Immature natural killer cell (primary cell): ENCODE results near the gene ADAMTS19. TPM values are rescaled to one million over a fixed set of nuclear protein-coding genes. Genes with fewer than 3 reads are reported as not detected.
A peak's percentile ranks its signal among the peaks of the same experiment; 100 is the strongest.

Experiments
- DNase-seq, 3 donors: peaks; one replicate each; pipeline ENCODE4 v3.0.0; 2022; ENCODE audit warnings: mixed read lengths in 1 of 3
- H3K27ac Mint-ChIP-seq, 6 donors: one replicate each; pipeline ENCODE4 v1.8.0; 2020; ENCODE audit warnings: mixed read lengths in 6 of 6, mild to moderate bottlenecking in 5 of 6, inconsistent platforms in 4 of 6, moderate library complexity in 3 of 6
- H3K27me3 Mint-ChIP-seq, 3 donors: one replicate each; pipeline ENCODE4 v1.8.0; 2020 to 2021; ENCODE audit warnings: low read depth in 3 of 3, mild to moderate bottlenecking in 3 of 3, mixed read lengths in 3 of 3, moderate library complexity in 3 of 3, inconsistent platforms in 1 of 3
- H3K36me3 Mint-ChIP-seq, 3 donors: one replicate each; pipeline ENCODE4 v1.8.0; 2020; ENCODE audit warnings: mixed read lengths in 3 of 3, inconsistent platforms in 2 of 3, mild to moderate bottlenecking in 2 of 3
- H3K4me1 Mint-ChIP-seq, 2 donors: one replicate each; pipeline ENCODE4 v1.8.0; 2020; ENCODE audit warnings: inconsistent platforms in 2 of 2, mild to moderate bottlenecking in 2 of 2, mixed read lengths in 2 of 2, moderate library complexity in 1 of 2
- H3K4me3 Mint-ChIP-seq, 5 donors: one replicate each; pipeline ENCODE4 v1.8.0; 2020; ENCODE audit warnings: mild to moderate bottlenecking in 5 of 5, mixed read lengths in 5 of 5, inconsistent platforms in 3 of 5, moderate library complexity in 3 of 5
- H3K9me3 Mint-ChIP-seq, 6 donors: one replicate each; pipeline ENCODE4 v1.8.0; 2020; ENCODE audit warnings: mild to moderate bottlenecking in 6 of 6, mixed read lengths in 6 of 6, inconsistent platforms in 4 of 6, moderate library complexity in 3 of 6
- polyA plus RNA-seq, 3 donors: library from polyadenylated mRNA; unstranded; fragments of 300-500 nt; fragmentation: Illumina TruSeq; gene quantifications; one replicate each; pipeline ENCODE4 v1.2.3, GENCODE V29; 2021

Gene ADAMTS19
- polyA plus RNA-seq, 3 donors from 2014 or later: not detected

- H3K36me3 Mint-ChIP-seq: no peaks in the 10 kb centered on the region
- H3K9me3 Mint-ChIP-seq: peaks cover 0 to 5% (median 0%) of the 10 kb centered on the region in 6 donors
- no peaks in the 10 kb centered on the region for H3K27me3 Mint-ChIP-seq
- H3K4me1 Mint-ChIP-seq: no peaks in the 10 kb centered on the region
- H3K4me3 Mint-ChIP-seq: no peak overlapping the region
- no peak for DNase-seq
- no peak overlapping the region for H3K27ac Mint-ChIP-seq
These were observed 286.8 kb downstream of the ADAMTS19 start for GRCh38 chr5:129746876-129747275.

DNA sequence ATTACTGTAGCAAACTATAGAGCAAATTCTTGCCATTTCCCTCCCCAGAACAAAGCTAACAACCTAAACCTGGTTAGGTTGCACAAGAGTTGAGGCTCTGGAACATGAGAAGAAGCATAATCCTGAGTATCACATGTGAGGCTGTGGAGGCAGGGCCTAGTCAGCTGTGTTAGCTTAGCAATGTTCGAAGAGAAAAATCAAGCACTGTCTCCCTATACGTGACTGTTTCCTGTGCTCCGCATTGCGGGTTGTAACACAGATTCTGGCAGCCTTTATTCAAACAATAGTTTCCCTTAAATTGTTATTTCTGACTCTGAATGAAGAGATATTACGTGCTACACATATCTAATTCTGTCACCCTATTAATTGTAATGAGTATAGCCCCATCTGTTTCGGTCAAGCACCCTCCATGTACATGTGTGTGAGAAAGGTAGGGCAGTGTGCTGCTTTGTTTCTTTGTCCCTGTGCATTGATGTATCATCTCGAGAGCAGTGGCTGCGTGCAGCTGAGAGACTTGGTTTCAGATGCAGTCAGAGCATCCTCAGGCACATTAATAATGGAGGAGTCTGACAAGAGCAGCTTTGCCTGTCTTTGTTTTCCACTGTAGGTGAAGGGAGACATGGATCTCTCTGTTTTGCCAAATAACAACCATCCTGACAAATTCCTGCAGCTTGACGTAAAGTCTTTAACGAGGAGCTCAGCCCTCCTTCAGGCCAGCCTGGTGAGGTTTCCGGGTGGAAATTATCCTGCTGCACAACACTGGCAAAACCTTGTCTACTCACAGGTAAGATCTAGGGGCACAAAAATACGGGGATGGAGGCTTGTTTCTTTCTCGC, 287.7 kb downstream of the ADAMTS19 start, which contains the start of gene MINAR2:
MINAR2 (plus strand) TSS at position 523 of the 836 bp plus-strand sequence; CDS start at position 620, 97 bp downstream.
- Mint-ChIP-seq H3K36me3 (no peaks in the 10 kb centered on the region), H3K27ac (no peak within 1 kb of the TSS), H3K27me3 (no peaks in the 10 kb centered on the region), H3K4me3 (no peak within 1 kb of the TSS), H3K4me1 (no peaks in the 10 kb centered on the region), H3K9me3 (peaks cover 0 to 5% (median under 1%) of the 10 kb centered on the region in 6 donors)
- no peak for DNase-seq

DNA sequence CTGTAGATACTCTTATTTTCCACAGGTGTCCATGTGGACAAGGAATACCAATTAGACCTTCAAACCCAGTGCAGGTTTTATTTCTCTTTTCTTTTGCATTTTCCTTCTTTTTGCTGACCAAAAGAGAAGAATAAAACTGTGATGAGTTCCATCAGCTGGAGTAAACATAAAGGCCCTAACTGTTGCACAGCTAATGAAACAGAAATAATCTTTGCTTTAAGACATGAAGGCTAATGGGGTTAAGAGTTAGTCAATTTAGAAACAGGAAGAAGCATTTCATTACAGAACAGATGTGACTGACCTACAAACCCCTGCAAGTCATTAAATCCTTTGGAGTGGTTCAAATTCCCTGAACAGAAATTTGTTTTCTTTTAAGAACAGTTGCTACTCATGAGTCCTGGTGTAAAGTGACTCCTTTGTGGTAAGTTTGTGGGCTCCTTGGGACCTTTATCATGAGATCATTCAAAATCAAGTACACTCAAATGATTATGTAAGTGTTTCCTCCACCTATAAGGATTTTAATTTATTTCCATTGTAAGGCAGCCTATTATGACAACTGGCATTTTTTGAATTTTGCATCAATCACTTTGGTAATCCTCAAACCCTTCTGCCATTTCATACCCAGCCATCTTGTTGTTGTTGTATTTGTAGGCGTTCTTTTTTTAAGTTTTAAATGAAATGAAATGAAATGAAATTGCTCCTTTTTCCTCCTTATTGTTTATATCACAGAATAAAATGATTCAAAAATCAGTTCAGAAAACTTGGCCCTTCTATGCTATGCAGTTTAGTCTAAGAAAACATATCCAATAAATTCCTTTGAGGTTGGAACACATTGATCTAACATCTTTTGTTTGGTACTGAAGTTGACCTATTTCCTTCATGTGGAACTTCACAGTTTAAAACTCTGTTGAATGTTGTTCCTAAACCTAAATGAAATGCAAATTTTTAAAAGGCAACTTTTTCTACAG, 289.1 kb downstream of the ADAMTS19 start:
- Mint-ChIP-seq H3K4me3 (no peak overlapping the region), H3K27ac (no peak overlapping the region), H3K9me3 (peaks cover 0 to 5% (median 3%) of the 10 kb centered on the region in 6 donors), H3K27me3 (no peaks in the 10 kb centered on the region), H3K4me1 (no peaks in the 10 kb centered on the region), H3K36me3 (no peaks in the 10 kb centered on the region)
- no peak for DNase-seq

DNA sequence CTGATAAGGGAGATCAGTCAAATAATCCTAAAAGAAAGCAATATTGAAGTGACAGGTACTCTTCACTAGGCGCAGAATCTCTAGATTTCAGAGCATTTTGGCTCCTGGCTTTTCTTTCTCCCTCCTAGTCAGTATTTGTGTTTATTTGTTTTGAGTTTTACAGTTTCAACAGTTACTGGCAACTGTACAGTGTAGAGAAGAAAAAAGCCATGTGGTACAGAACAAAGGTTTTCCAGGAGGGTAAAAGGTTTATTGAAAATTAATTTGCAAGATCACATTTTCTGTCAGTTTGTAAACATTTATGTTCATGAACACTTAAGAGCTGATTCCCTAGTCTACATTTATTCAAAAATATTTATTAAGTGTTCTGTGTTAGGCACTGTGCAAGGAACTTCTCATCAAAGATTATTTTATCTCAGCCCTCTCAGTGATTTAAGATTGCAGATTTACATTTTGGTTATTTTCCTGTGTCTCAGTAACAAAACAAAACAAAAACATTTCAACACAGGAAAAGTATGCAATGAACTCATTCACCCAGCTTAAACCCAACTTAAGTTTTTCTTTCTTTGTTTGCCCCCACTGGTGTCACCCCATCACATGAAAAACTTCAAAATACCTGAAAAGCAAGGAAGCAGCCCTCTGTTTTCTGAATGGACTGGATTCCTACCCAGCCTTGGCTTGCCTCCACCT, 300.7 kb downstream of the ADAMTS19 start:
- Mint-ChIP-seq H3K27me3 (peaks cover 0 to 2% (median 1%) of the 10 kb centered on the region in 3 donors), H3K27ac (no peak overlapping the region), H3K4me3 (no peak overlapping the region), H3K4me1 (no peaks in the 10 kb centered on the region), H3K36me3 (no peaks in the 10 kb centered on the region), H3K9me3 (no peaks in the 10 kb centered on the region)
- no peak for DNase-seq

DNA sequence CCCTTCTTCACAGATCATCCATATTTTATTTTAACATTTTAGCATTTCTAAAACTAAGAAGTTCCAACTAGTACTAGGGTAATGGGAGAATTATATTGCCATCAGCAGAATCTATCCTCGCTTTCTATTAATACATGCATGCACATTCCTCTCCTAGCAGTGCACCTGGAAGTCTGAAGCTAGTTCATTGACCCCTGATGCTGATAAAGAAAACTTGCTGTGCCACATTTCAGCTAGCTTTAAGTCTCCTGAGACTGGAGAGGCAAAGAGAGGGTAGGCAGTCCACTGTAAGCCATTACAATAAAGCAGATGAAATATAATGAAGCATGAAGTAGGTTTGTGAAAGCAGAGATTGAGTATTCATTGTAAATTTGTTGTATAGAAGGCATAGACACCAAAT, 303.6 kb downstream of the ADAMTS19 start:
- Mint-ChIP-seq H3K4me3 (no peak overlapping the region), H3K9me3 (no peaks in the 10 kb centered on the region)

GRCh38 chr5:129766798-129767197, 306.7 kb downstream of the ADAMTS19 start:
- no peak overlapping the region for H3K27ac Mint-ChIP-seq
- no peaks in the 10 kb centered on the region for H3K9me3 Mint-ChIP-seq
- H3K4me1 Mint-ChIP-seq: no peaks in the 10 kb centered on the region

More for the DNA sequence above, 303.6 kb downstream of the ADAMTS19 start:
- Mint-ChIP-seq H3K27me3 (peaks cover 0 to 2% (median 0%) of the 10 kb centered on the region in 3 donors), H3K36me3 (no peaks in the 10 kb centered on the region), H3K4me1 (no peaks in the 10 kb centered on the region), H3K27ac (no peak overlapping the region)
- DNase-seq: no peak

DNA sequence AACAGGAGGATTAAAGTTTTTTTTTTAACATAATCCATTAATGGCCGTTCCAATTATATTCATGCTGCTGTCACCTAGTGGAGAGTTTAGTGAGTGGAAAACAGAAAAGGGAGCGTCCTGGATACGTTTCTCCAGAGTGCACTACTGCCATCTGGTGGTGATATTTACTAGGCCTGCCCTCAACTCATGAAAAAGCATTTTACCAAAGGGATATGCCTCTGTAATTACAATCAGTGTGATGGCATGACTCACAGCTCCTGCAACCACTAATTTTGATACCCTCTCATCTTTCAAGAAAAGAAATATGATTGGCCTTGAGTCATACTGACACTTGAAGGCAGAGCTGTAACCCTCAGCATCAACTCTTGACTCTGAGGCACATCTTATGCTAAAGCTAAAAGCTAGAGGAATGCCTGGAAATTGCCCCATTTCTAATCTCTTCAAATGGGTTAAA, 307.9 kb downstream of the ADAMTS19 start:
- Mint-ChIP-seq H3K27me3 (peaks cover 0 to 2% (median 0%) of the 10 kb centered on the region in 3 donors), H3K4me1 (no peaks in the 10 kb centered on the region), H3K9me3 (no peaks in the 10 kb centered on the region), H3K4me3 (no peak overlapping the region), H3K27ac (no peak overlapping the region), H3K36me3 (no peaks in the 10 kb centered on the region)
- peak; percentile 21 to 40 (median 22) for DNase-seq

More at GRCh38 chr5:129766798-129767197, 306.7 kb downstream of the ADAMTS19 start:
- DNase-seq: no peak
- Mint-ChIP-seq H3K36me3 (no peaks in the 10 kb centered on the region), H3K4me3 (no peak overlapping the region), H3K27me3 (peaks cover 0 to 2% (median 0%) of the 10 kb centered on the region in 3 donors)

DNA sequence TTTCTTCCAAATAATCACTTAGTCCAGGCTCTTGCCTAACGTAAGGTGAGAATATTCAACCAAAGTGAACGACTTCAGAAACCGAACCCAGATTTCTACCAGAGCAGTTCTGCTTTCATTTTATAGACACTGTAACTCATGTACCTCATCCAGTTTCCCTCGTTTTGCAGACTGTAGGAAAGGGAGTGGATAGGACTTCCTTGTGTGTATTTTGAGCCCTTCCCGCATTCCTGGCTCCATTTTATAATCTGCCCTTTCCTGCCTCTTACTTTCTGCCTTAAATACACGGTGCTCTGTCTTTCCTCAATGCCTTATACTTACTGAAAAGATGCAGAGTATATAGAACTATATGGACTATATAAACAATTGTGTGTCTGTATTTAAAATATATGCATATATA, 308.6 kb downstream of the ADAMTS19 start:
- H3K4me1 Mint-ChIP-seq: no peaks in the 10 kb centered on the region
- no peak overlapping the region for H3K27ac Mint-ChIP-seq
- H3K4me3 Mint-ChIP-seq: no peak overlapping the region
- no peak for DNase-seq
- H3K27me3 Mint-ChIP-seq: peaks cover 0 to 2% (median 0%) of the 10 kb centered on the region in 3 donors
- no peaks in the 10 kb centered on the region for H3K9me3 Mint-ChIP-seq
- no peaks in the 10 kb centered on the region for H3K36me3 Mint-ChIP-seq

GRCh38 chr5:129770024-129770820, 310.1 kb downstream of the ADAMTS19 start:
- no peaks in the 10 kb centered on the region for H3K27me3 Mint-ChIP-seq
- H3K27ac Mint-ChIP-seq: no peak overlapping the region
- no peaks in the 10 kb centered on the region for H3K4me1 Mint-ChIP-seq
- no peaks in the 10 kb centered on the region for H3K9me3 Mint-ChIP-seq
- no peak for DNase-seq
- no peak overlapping the region for H3K4me3 Mint-ChIP-seq
- H3K36me3 Mint-ChIP-seq: no peaks in the 10 kb centered on the region

DNA sequence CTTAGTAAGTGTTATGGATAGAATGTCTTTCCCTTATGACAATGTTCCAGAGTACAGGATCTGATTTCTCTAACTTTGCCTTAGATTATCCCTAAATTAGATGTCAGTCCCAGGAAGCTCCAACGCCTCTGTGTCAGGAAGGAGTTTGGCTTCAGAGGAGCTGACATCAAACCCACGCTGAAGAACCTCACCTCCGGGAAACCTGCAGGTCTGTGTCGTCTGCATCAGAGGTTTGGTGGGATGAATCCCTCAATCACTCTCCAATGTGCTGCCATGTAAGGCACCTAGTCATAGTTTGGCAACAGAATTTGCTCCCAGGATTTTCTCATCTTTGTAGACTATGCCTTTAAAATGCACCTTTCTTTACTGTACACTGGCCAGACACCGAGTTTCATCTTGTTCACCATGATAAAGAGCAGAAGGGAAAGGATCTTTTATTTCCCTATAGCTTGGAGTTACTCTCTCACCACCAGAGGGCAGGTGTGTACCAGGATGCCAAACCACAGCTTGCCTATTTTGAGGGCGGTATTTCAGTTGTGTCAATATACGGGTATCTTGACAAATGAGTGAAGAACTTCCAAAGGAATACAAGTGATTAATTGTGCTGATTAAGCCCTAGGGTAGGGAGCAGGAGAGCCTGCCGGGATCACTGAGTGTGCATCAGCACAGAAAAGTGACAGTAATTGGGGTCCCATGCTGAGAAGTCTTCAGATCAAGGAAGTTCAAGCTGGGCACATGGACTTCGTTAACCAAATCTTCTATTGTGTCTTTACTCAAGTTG, 311.1 kb downstream of the ADAMTS19 start:
- Mint-ChIP-seq H3K27ac (no peak overlapping the region), H3K27me3 (no peaks in the 10 kb centered on the region), H3K4me1 (no peaks in the 10 kb centered on the region), H3K4me3 (no peak overlapping the region), H3K9me3 (no peaks in the 10 kb centered on the region), H3K36me3 (no peaks in the 10 kb centered on the region)
- peak in 1 of 3 donors; percentile 5 for DNase-seq

DNA sequence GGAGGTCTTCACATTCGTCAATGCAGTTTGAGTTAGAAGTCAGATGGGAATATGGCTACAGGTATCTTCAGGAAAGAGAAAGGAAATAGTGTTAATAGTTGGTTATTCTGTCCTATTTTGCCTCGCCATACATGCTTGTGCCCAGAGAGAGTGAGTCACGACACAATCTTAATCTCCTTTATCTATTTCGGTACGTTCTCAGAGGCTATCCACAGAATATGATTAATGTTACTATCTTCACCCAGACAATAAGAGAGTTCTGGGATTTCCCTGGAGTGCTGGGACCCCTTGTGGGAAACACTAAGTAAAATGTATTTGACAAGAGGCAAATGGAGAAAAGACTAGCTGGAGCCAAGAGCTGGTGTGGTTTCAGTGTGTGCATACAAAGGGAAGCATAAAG, 313.3 kb downstream of the ADAMTS19 start:
- DNase-seq: no peak
- H3K27ac Mint-ChIP-seq: no peak overlapping the region
- no peaks in the 10 kb centered on the region for H3K36me3 Mint-ChIP-seq
- no peaks in the 10 kb centered on the region for H3K27me3 Mint-ChIP-seq
- H3K9me3 Mint-ChIP-seq: no peaks in the 10 kb centered on the region
- H3K4me3 Mint-ChIP-seq: no peak overlapping the region
- no peaks in the 10 kb centered on the region for H3K4me1 Mint-ChIP-seq

DNA sequence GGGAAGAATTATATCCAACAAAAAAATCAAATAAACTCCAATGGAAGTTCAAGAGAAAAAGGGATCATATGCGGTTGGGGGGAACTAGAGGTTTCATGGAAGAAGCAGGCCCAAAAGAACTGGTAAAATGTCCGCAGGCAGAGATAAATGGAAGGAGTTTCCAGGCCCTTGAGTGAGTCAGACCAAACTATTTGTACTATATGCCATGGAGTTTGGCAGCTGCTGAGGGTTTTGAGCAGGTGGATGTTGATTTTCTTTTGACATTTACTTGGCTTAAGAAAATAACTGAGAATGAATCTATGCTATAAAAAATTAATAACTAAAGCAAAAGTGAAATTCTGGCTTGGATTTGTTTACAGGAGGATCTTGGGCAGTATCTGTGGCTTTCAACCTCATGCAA, 321.5 kb downstream of the ADAMTS19 start:
- Mint-ChIP-seq H3K4me1 (no peaks in the 10 kb centered on the region), H3K36me3 (no peaks in the 10 kb centered on the region), H3K4me3 (no peak overlapping the region), H3K27me3 (peaks cover 0 to 2% (median 2%) of the 10 kb centered on the region in 3 donors), H3K9me3 (peaks cover 0 to 10% (median 4%) of the 10 kb centered on the region in 6 donors), H3K27ac (no peak overlapping the region)
- DNase-seq: no peak
